ENCODE data around the gene PAX5.

DNA sequence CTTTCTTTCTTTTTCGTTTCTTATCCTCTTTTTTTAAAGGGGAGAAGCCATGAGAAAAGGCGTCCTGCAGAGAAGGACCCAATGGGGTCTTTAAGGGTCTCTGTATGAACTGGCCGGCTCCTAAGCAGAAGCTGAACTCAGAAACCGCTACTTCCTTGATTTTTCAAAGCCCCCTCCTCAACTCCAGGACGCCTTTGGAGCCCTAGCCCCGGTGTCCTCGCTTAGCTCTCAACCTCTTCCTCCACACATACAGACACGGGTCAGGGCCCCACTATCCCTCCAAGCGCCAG lies 8.3 kb downstream of the PAX5 start:
- no peak for TF ChIP-seq POLR2A (IDR thresholded peaks at IDR 0.05; ENCODE audit: low read length)
- no peak for TF ChIP-seq GATA1 (IDR thresholded peaks at IDR 0.05; ENCODE audit: low read depth, low read length)
